Stimulated activated naive CD4-positive, alpha-beta T cell treated with Interleukin-2 at 50 U/mL for 16 hours (primary cell): ENCODE measurements around the gene CDKN2AIP.
"Not testable (repeated sequence)": the region's sequence is repeated elsewhere in the genome, so short reads cannot be mapped to it uniquely, and the experiment has no call there.

Experiments
- DNase-seq: peaks from one replicate; lab custom pipeline; 2025; lab: John Stamatoyannopoulos, UW

CDKN2AIP gene

DNA sequence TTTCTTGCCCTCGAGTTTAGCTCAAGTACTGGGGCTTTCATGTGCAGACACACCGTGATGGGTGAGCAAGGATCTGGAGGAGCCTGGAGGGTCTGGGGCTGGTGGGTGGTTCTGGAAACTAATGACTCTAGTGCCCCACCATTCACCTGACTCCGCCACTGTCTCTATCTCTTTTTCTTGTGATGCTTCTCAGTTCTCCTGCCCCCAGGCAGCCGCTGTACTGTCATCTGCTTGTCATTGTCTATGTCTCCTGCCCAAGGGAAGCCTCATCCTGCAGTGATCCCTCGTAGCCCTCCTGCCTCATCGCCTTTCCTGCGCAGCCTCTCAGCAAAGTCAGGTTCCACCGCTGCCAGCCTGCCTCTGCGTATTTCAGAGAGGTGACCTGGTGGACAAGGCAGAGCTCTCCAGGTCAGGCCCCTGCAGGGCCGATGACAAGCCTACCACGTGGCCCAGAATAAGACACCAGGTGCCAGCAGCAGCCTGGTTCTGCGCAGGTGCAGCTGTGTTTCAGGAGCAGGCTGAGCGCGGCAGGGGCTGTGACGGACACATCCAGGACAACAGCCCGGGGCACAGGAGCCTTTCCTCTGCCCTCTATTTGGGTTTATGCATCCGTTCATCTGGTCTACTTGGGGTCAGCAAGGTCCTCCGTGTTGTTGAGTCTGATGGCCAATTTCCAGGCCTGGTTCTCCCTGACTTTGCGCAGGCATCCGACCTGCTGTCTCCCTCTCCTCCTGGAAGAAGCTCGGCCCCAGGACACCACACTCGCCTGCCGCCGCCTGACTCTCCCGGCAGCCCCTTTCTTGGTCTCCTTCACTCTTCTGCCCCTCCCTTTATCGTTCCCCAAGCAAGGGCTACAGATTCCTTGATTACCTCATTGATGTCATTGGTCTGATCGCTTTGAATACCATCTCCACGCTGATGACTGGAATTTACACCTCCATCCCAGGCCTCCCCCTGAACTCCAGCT lies 30.9 kb upstream of the CDKN2AIP start:
- no peak for DNase-seq

DNA sequence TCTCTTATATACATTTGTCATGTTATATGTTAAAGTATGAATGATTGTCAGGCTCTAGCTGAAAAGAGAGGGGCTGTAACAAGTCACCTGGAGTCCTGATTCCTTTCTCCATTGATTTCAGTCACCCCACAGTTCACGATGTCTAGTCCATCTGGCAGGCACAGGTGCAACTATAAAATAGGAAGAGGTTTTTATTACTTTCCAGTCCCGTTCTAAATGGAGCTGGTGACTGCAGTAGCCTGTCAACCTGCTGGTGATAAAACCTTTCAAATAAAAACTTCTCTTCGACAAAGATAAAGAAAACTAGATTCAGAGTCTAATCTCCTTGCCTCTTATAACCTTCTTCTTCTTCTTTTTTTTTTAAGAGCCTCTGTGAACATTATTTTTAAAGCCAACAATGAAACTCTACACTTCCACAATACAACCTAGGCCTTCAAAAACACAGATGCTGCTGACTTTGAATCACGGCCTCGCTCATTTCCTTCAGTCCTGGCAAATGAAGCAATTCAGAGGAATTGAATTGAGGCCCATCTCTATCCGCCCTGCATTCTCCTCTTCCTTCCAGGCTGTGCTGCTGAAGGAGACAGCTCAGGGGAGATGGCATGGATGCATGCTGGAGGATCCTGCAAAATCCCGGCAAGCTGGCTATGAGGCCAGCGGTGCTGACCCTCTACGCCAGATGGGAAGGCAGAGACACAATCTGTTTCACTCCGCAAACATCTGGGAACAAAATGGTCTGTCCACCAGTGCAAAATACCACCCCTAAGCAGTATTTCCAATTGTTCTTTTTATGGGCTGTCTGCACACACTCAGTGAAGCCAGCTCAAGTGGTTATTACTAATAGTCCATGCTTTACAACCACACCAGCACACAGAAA lies 27.3 kb upstream of the CDKN2AIP start:
- DNase-seq: no peak

DNA sequence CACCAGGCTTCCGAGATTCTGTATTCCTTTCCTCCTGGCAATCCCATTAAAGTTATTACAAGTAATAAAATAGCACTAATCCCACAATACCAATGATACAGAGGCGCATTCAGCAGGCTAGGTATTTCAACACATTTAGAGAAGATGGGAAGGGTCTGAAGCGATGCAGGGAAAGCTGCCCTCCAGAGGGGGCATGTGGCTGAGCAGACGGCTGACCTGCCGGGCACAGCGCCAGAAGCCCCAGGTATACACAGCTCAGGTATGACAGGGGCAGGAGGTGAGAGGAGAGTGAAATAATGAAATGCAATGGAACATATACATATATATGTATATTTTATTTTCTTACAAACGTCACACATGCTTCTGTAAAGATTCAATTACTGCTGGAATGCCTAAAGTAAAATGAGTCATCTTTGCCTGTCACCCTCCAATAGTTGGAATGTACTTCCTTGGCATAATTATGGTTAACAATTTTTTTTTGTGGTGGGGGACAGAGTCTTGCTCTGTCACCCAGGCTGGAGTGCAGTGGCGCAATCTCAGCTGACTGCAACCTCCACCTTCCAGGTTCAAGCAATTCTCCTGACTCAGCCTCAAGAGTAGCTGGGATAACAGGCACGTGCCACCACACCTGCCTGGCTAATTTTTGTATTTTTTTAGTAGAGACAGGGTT lies 21.3 kb upstream of the CDKN2AIP start:
- no peak for DNase-seq

DNA sequence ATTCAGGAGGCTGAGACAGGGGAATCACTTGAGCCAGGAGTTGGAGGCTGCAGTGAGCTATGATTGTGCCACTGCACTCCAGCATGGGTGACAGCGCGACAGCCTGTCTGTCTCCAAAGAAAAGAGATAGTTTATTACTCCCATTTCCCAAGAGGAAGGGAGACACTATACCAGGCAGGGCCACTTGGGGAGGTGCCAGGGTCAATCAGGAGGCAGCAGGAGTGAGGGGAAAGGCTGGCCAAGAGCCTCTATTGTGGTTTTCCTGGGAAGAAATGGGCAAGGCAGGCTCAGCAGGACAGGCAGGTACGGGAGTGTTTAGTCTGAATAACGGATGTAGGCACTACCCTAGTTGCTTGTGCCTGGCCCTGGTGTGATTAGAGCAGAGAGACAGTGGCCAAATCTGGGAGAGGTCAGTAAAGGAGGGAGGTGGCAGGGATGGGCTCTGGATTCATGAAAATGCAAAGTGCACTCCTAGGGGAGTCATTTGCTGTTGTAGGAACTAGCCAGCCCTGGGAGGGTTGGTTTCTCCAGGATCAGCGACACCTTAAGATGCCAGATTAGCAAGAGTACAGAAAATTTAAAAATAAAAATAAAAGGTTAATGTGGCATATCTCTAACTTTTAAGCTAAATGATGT lies 20.2 kb upstream of the CDKN2AIP start:
- no peak for DNase-seq

GRCh38 chr4:183426507-183426906 lies 17.9 kb upstream of the CDKN2AIP start:
- DNase-seq: no peak

DNA sequence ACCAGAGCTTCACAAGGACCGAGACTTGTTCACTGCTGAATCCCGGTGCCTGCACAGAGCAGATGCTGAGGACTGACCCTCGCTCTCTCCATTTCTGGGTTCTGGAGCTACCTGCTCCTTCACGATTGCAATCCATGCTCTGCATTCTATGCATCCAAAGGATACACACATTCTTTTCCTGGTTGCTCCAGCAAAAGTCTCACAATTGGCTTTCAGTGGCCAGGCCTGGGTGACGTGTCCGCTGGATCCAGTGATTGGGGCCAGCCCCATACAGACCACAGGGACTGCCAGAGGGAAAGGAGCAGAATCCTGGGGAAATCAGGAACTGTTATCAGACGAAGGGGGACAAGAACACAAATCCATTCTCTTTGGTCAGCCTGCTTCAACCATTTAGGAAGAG lies 14.9 kb upstream of the CDKN2AIP start:
- DNase-seq: no peak

DNA sequence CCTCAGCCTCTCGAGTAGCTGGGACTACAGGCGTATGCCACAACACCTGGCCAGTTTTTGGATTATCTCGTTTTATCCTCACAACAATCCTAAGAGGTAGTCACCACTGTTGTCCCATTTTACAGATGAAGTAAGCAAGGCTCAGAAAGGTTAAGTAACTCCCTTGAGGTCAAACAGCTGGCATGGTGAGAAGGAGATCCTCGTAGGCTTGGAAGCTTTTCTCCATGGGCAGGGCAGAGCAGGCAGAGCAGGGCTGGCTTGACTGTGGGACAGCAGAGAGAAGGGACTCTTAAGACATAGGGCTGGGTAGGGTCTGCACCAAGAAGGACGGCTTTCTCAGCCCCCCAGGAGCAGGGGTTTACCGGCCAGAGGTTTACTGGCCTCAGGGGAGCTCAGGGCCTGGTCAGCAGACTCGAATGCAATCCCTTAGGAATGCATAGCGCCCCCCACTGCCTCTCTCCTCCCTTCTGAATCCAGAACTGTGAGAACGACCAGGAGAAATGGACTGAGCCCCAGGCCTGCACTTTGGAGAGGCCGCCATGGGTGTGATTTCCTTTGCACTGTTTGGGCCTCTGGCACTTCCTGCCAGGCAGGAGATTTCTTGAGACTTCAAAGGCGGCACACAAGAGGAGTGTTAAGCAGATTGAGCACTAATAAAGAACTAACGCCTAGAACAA lies 14.0 kb upstream of the CDKN2AIP start:
- peak; percentile 3 for DNase-seq

DNA sequence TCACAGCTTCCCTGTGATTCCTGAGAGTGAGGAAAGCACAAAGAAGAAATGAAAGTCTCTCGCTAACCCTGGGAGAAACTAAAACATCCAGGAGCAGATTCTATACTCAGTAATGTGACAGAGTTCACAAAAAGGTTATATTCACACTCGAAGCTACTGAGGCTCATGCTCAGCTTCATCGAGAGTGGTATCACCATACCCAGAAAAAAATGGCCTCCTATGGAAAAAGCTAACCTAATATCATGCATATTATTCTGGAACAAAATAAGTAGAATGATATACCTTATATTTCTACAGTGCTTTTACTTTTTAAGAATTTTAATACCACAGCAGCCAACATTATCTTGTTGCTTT lies 13.5 kb upstream of the CDKN2AIP start:
- DNase-seq: no peak

DNA sequence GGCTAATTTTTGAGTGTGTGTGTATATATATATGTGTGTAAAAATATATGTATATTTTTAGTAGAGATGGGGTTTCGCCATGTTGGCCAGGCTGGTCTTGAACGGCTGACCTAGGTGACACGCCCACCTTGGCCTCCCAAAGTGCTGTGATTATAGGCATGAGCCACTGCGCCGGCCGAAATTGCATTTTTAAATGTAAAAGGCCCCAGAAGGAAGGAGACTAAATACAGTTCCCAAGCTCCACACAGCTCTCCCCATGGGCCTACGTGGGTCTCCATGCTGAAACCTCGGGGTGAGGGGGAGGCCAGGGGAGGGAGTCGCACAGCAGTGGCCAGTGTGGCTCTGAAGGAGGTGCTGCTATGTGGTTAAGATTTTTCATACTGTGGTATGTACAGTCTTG lies 12.8 kb upstream of the CDKN2AIP start:
- DNase-seq: no peak

DNA sequence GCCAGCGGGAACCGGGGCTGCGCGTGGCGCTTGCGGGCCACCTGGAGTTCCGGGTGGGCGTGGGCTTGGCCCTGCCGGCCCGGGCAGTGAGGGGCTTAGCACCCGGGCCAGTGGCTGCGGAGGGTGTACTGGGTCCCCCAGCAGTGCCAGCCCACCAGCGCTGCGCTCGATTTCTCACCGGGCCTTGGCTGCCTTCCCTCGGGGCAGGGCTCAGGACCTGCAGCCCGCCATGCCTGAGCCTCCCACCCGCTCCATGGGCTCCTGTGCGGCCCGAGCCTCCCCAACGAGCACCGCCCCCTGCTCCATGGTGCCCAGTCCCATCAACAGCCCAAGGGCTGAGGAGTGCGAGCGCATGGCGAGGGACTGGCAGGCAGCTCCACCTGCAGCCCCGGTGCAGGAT lies 11.3 kb upstream of the CDKN2AIP start:
- DNase-seq: not testable (repeated sequence)

DNA sequence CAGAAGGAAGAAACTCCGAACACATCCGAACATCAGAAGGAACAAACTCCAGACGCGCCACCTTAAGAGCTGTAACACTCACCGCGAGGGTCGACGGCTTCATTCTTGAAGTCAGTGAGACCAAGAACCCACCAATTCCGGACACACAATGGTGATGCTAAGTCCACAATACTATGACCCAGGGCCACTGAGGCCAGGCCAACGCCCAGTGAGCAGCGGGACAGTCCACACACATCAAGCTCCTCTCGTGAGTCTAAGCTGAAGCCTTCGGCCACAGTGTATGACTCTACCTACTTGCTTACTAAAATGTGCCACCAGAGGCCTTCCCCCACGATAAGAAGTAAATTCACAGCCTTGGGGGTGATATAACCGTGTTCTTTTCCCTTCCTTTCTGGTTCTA lies 10.2 kb upstream of the CDKN2AIP start:
- no peak for DNase-seq

GRCh38 chr4:183434666-183435190 lies 9.7 kb upstream of the CDKN2AIP start:
- no peak for DNase-seq

DNA sequence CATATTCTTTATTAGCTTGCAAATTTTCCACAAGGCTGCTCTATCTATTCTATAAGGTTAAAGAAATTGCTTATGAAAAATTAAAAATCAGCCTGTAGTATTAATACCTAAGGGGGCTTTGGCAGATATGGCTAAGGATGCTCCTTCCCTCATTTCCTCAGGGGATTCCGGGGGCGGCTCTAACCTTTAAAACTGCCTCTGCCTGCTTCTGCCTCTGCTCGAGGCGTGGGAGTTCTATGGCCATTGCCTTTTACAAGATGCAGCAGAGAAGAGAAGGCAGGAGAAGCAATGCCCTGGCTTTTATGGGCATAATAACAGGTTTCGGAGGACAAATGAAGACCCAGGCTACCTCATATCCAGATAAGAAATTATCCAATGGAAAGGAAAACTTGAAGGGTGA lies 8.6 kb upstream of the CDKN2AIP start:
- DNase-seq: no peak

- no peak for DNase-seq
Observed at GRCh38 chr4:183436417-183436816, 8.0 kb upstream of the CDKN2AIP start.

GRCh38 chr4:183437452-183437851 lies 7.0 kb upstream of the CDKN2AIP start:
- DNase-seq: no peak

DNA sequence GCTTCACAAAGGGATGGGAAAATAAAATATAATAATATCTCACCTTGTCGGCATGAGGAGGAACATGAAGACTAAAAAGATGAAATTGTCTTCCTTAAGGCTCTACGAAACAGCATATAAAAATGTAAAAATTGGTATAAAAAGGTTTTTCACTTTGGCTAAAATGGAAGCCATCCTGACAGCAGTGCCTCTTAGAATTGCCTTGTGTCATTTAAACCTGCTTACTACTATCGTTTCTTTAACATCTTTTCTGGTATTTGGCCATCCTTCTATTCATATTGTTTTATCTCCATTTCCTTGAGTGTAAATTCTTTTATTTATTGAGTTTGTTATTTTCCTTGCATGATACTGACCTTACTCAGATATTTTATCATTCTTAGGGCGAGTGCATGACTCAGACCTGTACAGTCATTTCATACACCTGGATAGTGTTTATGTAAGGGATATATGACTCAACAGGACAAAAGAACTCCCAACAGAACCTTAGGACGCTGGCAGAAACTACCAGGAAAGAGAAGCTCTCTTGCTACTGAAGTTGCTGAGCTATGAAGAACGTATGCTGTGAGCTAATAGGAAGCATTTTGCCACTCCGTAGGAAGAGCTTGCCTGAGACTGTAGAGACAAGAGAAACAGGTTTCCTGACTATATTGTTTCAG lies 5.8 kb upstream of the CDKN2AIP start:
- no peak for DNase-seq

DNA sequence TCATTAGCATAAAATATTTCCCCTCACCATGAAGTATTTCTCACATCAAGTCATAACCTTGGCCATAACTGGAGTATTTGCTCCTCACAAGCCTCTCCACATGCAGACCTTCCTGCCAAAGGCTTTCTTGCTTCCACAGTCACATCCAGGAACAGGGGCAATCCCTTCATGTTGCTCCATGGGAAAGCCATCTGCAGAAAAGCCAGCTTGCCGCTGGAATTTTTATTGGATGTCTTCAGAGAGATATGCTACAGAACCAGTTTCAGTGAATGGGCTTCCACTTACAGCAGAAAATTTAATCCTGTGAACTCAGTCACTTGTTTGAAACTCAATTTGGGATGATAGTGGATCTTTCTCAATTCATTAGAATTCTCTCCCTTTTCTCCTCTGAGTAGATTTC lies 3.2 kb upstream of the CDKN2AIP start:
- DNase-seq: no peak

DNA sequence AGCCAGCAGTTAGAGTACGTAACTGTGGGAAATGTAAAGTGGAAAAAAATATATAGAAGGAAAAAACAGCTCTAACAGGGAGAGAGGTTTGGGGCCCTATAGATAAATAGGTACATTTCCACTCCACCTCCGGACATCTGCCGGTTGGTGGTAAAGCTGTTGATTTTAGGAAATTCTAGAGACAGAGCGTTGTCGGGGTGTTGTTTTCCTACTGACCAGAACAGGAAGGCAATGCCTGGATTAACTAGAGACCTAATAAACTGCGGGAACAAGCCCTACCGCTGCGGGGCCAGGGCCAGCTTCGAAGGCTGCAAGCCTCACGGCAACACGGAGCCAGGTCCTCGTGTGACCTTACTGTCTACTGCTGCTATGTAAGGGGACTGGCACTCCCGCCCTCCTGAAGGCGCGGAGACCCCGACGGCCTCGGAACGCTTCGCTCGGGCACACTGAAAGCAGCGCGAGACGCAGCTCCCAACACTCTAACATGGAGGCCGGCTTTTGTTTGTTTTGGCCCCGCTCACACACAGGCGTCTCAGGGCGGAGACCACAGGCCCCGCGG lies 702 bp upstream of the CDKN2AIP start:
- DNase-seq: peak; percentile 47

- DNase-seq: no peak
Observed at GRCh38 chr4:183445097-183445428, 627 bp downstream of the CDKN2AIP start.

DNA sequence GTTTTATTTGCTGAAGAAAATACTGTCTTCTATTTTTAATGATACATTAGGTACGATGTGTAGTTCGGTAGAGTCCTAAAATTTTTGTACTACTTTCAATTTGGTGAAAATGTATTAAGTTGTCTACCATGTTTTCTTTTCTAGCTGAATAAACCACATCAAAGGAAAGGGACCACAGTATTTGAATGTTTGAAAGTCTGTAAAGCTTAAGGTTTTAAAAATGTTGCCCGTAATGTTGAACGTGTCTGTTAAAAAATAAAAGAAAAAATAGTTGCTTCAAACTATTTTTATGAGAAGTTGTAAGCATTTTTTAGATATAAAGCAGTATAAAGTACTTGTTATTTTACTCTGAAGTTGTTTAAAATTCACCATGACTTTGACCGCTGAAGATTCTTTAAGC lies 3.2 kb downstream of the CDKN2AIP start:
- DNase-seq: no peak
